HEK293T (cell line): ENCODE results near the gene AFF4.

Experiments
- CTCF ChIA-PET: fragments of 350-600 bp; formaldehyde crosslinking; extraction: SDS; loops from one replicate; lab custom pipeline; 2021; ENCODE audit warnings: antibody characterized with exemption, inconsistent platforms; lab: Yijun Ruan, JAX
- POLR2A ChIA-PET: fragments of 350-600 bp; formaldehyde crosslinking; extraction: SDS; loops from one replicate; lab custom pipeline; 2020; ENCODE audit warnings: antibody characterized with exemption, inconsistent platforms; lab: Yijun Ruan, JAX
- DNase-seq: peaks from one replicate; pipeline ENCODE4 v3.0.0; 2012; ENCODE audit warnings: mixed read lengths; ENCODE audit errors: extremely low spot score
- ARNT ChIP-seq: fragments of 450-650 bp; IDR thresholded peaks from 2 replicates; pipeline ENCODE4 v1.6.1; 2017; ENCODE audit warnings: mild to moderate bottlenecking
- BHLHE40 ChIP-seq: fragments of 450-650 bp; IDR thresholded peaks from 2 replicates; pipeline ENCODE4 v1.6.1; 2016; ENCODE audit warnings: mild to moderate bottlenecking, moderate library complexity, borderline replicate concordance
- CTBP1 ChIP-seq: fragments of 450-650 bp; IDR thresholded peaks from 2 replicates; pipeline ENCODE4 v1.6.1; 2016; ENCODE audit warnings: borderline replicate concordance
- ELF4 ChIP-seq: fragments of 450-650 bp; IDR thresholded peaks from 2 replicates; pipeline ENCODE4 v1.6.1; 2017; ENCODE audit warnings: antibody characterized with exemption
- FOXA1 ChIP-seq: fragments of 450-650 bp; IDR thresholded peaks from 2 replicates; pipeline ENCODE4 v1.6.1; 2016; ENCODE audit warnings: mild to moderate bottlenecking
- FOXK2 ChIP-seq: fragments of 450-650 bp; IDR thresholded peaks from 2 replicates; pipeline ENCODE4 v1.6.1; 2016; ENCODE audit warnings: mild to moderate bottlenecking
- FOXM1 ChIP-seq: fragments of 450-650 bp; IDR thresholded peaks from 2 replicates; pipeline ENCODE4 v1.6.1; 2017; ENCODE audit warnings: mild to moderate bottlenecking, borderline replicate concordance
- HDGF ChIP-seq: fragments of 450-650 bp; IDR thresholded peaks from 2 replicates; pipeline ENCODE4 v1.6.1; 2017; ENCODE audit warnings: antibody characterized with exemption, borderline replicate concordance
- L3MBTL2 ChIP-seq: fragments of 450-650 bp; conservative IDR thresholded peaks from 2 replicates; pipeline ENCODE4 v1.6.1; 2016; ENCODE audit warnings: mild to moderate bottlenecking
- LEF1 ChIP-seq: fragments of 450-650 bp; IDR thresholded peaks from 2 replicates; pipeline ENCODE4 v1.6.1; 2017; ENCODE audit warnings: mild to moderate bottlenecking, borderline replicate concordance
- NFRKB ChIP-seq: fragments of 450-650 bp; IDR thresholded peaks from 2 replicates; pipeline ENCODE4 v1.6.1; 2016; ENCODE audit warnings: mild to moderate bottlenecking, moderate library complexity
- SP1 ChIP-seq: fragments of 450-650 bp; IDR thresholded peaks from 2 replicates; pipeline ENCODE4 v1.6.1; 2017
- SUZ12 ChIP-seq: fragments of 450-650 bp; IDR thresholded peaks from 2 replicates; pipeline ENCODE4 v1.6.1; 2016; ENCODE audit warnings: mild to moderate bottlenecking
- TARDBP ChIP-seq: fragments of 450-650 bp; IDR thresholded peaks from 2 replicates; pipeline ENCODE4 v1.6.1; 2016
- ZNF384 ChIP-seq: fragments of 450-650 bp; IDR thresholded peaks from 2 replicates; pipeline ENCODE4 v1.6.1; 2016
- TF ChIP-seq, protein P1 (sequence below): fragments of 450-650 bp; IDR thresholded peaks from 2 replicates; pipeline ENCODE4 v1.6.1; 2016

The AFF4 gene

DNA sequence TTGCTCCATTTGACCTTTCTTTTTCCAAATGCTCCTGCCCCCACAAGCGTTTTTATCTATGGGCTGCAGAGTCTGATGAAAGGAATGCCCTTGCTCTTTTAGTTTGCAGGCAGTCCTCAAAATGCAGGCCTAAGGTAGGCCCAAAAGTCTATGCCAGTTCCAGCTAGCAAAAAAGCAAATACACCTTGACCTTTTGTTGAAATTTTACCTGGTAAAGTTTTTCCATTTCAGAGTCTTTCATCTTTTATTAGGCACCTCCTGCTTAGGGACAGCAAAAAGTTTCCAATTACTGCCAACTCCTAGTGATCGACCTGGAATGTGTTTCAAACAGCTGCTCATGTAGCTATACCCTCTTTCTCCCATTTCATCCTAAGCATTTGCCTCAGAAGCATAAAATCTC is 92.6 kb downstream of the AFF4 start:
- TF ChIP-seq ELF4 (no peak), SUZ12 (no peak), L3MBTL2 (no peak), SP1 (no peak), FOXM1 (no peak), TARDBP (no peak), LEF1 (no peak), HDGF (no peak), ZNF384 (no peak), CTBP1 (no peak), ARNT (no peak)
- ChIA-PET CTCF (interaction anchor here (1.1 kb wide), 1 partner anchor 12 kb away, joined by 3 read pairs; no protein-coding TSS in a partner anchor), POLR2A (interaction anchor here (0.8 to 2.0 kb wide), 3 partner anchors 11 to 19 kb away, joined by 3 to 5 read pairs (median 4); no protein-coding TSS in a partner anchor)
- no peak for DNase-seq

DNA sequence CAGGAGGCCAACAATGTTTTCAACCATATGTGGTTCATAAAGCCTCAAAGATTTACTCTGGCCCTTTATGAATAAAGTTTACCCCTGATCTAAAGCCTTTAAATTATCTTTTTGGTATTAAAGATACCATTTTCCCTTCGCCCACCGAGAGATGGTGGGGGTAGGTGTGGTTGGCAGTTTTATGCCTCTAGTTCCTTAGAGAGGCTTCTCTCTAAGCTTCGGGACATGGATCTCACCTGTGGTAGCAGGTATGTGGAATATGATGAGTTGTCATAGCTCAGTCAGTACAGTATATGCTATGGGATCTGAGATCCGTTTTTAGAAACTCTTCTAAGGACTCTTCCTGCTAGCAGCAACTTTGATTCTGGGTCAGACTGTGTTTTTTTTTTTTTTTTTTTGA is 94.7 kb downstream of the AFF4 start:
- ChIA-PET POLR2A (interaction anchor here (1.5 to 4.1 kb wide), 4 partner anchors 8 to 190 kb away, joined by 3 to 29 read pairs (median 12); partner anchors contain the start of gene SHROOM1), CTCF (interaction anchor here (0.8 to 1.3 kb wide), 2 partner anchors 9 to 15 kb away, joined by 4 read pairs; no protein-coding TSS in a partner anchor)

DNA sequence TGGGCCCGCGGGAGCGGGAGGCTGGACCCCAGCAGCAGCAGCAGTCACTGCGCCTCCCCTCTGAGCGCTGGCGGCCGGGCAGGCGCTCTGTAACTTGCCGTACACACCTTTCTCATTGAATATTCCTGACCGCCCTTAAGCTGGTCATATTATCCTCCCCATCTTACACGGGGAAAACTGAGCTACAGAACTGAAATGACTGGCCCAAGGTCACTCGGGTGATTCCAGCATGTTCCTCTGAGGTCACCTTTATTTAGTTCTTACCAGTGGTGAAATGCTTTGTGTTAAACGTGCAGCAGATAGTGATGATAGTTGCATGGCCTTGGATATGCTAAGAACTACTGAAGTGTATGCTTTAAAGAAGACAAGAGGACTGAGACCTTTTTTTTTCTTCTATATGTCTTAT is 96.4 kb downstream of the AFF4 start:
- POLR2A ChIA-PET = interaction anchor here (0.6 to 4.1 kb wide), 16 partner anchors 9 to 310 kb away, joined by 3 to 29 read pairs (median 4); partner anchors contain the start of genes RAD50 and SHROOM1
- no peak for DNase-seq
- TF ChIP-seq LEF1 (no peak), ELF4 (no peak), SUZ12 (no peak), FOXK2 (no peak), ZNF384 (no peak), L3MBTL2 (no peak), NFRKB (no peak), CTBP1 (no peak), SP1 (no peak), BHLHE40 (no peak), FOXM1 (no peak), HDGF (no peak), ARNT (no peak), FOXA1 (no peak), TARDBP (no peak)
- TF ChIP-seq, protein P1, sequence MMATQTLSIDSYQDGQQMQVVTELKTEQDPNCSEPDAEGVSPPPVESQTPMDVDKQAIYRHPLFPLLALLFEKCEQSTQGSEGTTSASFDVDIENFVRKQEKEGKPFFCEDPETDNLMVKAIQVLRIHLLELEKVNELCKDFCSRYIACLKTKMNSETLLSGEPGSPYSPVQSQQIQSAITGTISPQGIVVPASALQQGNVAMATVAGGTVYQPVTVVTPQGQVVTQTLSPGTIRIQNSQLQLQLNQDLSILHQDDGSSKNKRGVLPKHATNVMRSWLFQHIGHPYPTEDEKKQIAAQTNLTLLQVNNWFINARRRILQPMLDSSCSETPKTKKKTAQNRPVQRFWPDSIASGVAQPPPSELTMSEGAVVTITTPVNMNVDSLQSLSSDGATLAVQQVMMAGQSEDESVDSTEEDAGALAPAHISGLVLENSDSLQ = no peak
- CTCF ChIA-PET = interaction anchor here (0.7 to 1.9 kb wide), 3 partner anchors 38 to 310 kb away, joined by 3 to 5 read pairs (median 3); partner anchors contain the start of gene RAD50

More for the DNA sequence above, 94.7 kb downstream of the AFF4 start:
- TF ChIP-seq ARNT (no peak), LEF1 (no peak), BHLHE40 (no peak), ZNF384 (no peak), CTBP1 (no peak), HDGF (no peak), NFRKB (no peak), SUZ12 (no peak), FOXA1 (no peak), ELF4 (no peak), FOXK2 (no peak), TARDBP (no peak)
- TF ChIP-seq, protein P1 = no peak
- DNase-seq = no peak

DNA sequence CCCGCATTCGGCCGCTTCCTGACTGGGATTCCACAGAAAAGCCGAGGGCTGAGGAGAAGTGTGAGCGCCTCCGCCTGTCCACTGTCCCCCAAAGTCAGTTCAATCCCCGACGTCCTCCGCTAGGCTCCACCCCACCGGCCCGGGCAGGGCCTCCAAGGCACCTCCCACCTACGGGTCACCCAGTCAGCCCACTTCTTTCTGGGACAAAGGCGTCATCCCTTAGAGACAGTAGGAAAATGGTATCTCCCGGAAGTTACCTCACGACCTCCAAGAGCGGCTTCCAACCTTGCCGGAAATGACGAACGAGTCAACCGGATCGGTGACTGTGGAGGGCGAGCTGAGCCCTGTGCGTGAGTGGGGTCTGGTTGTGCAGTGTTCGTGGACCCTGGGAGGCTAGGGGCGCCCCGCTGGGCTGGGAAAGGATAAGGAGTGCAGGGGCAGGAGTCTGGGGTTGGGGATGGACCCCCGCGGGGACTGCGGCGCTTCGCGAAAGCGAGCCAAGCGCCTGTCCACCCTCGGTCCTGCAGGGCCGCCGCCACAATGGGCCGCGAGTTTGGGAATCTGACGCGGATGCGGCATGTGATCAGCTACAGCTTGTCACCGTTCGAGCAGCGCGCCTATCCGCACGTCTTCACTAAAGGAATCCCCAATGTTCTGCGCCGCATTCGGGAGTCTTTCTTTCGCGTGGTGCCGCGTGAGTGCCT is 96.9 kb downstream of the AFF4 start, which contains the start of the genes GDF9 and UQCRQ:
TSS of gene GDF9 (minus strand) at position 128 of the 704 bp plus-strand sequence. CDS start 1,936 bp downstream, outside the sequence.
TSS of gene UQCRQ (plus strand) at position 301 of the 704 bp plus-strand sequence. CDS start at position 541, 240 bp downstream.
- DNase-seq = peak; percentile 93
- POLR2A ChIA-PET = interaction anchor here (0.6 to 4.1 kb wide), 21 partner anchors 10 to 310 kb away, joined by 3 to 29 read pairs (median 4); partner anchors contain the start of genes RAD50 and SHROOM1
- CTCF ChIA-PET = interaction anchor here (0.7 to 1.9 kb wide), 7 partner anchors 37 to 339 kb away, joined by 3 to 9 read pairs (median 4); partner anchors contain the start of gene RAD50
- no peak for TF ChIP-seq FOXA1
- TF ChIP-seq SP1 = no peak
- peak; percentile 61; the same call in 1 of the 2 replicates for TF ChIP-seq TARDBP
- TF ChIP-seq LEF1 = no peak
- peak; percentile 59; the same call in 1 of the 2 replicates for TF ChIP-seq BHLHE40
- no peak for TF ChIP-seq HDGF
- TF ChIP-seq ELF4 = peak; percentile 69; the same call in 1 of the 2 replicates
- TF ChIP-seq FOXK2 = no peak
- TF ChIP-seq, protein P1 = no peak
- TF ChIP-seq ZNF384 = no peak
- TF ChIP-seq L3MBTL2 = peak; percentile 25; the same call in 1 of the 2 replicates
- TF ChIP-seq NFRKB = no peak

DNA sequence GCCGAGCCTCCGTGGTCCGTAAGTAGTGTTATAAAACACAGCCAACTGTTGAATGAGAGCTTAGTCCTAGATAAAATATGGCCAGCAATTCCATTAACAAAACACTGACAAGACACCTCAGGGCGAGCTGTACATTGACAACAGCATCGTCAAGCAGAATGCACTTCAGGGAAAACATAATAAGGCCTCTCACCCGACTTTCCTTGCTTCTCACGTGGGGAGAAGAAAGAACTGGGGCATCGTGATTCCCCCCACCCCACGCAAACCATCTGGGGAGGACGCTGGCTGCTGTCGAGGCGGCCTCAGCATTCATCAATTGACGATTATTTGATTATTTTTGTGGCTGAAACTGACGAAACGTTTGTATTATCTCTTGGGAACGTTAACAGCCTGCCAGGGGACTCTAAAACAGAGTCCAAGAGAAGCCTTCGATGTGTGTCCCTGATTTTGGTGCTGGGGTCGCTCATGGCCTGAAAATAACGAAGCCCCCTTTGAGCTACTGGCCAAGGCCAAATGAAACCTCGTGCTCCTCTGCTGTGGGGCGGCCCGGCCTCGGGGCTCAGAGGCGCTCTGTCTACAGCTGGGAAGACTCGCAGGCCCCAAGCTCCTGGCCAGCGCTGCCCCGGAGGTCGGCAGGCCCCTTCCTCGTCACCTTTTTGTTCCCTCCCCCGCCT is 97.6 kb downstream of the AFF4 start:
- POLR2A ChIA-PET = interaction anchor here (0.6 to 4.1 kb wide), 18 partner anchors 9 to 97 kb away, joined by 3 to 29 read pairs (median 4); partner anchors contain the start of gene SHROOM1
- TF ChIP-seq L3MBTL2 (peak; percentile 80), TARDBP (no peak)
- no peak for DNase-seq
- CTCF ChIA-PET = interaction anchor here (0.6 to 1.9 kb wide), 7 partner anchors 36 to 339 kb away, joined by 3 to 9 read pairs (median 5); no protein-coding TSS in a partner anchor
